ENCODE data around the gene ZMYM4. TPM values are rescaled to one million over a fixed set of nuclear protein-coding genes. Genes with fewer than 3 reads are reported as not detected.

The ZMYM4 gene
- polyA plus RNA-seq, 2 of the 4 experiments (the other 2 are of a cell fraction): 12.2 to 36.3 TPM

GRCh38 chr1:35466120-35466519 is 197.6 kb downstream of the ZMYM4 start:
- POLR2A ChIA-PET: no interaction called here
- TF ChIP-seq, protein P1, sequence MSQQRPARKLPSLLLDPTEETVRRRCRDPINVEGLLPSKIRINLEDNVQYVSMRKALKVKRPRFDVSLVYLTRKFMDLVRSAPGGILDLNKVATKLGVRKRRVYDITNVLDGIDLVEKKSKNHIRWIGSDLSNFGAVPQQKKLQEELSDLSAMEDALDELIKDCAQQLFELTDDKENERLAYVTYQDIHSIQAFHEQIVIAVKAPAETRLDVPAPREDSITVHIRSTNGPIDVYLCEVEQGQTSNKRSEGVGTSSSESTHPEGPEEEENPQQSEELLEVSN (IDR thresholded peaks at IDR 0.05; ENCODE audit: borderline replicate concordance, low read depth): no peak
- TF ChIP-seq CEBPB (IDR thresholded peaks at IDR 0.05): no peak
- CTCF ChIA-PET: interaction anchor here (2.6 kb wide), 1 partner anchor 15 kb away, joined by 7 read pairs; no protein-coding TSS in a partner anchor
- DNase-seq (ENCODE audit: low read depth in 1 of 2, low spot score in 1 of 2) (no peak), ATAC-seq (no peak), FAIRE-seq (no peak)
- Histone ChIP-seq H3K4me2 (no peak overlapping the region), H3K27ac (no peak overlapping the region), H3K4me3 (no peak overlapping the region), H3K4me1 (no peaks in the 10 kb centered on the region), H3K9me3 (no peaks in the 10 kb centered on the region)
- 92% methylated on average over 1 of the region's 1 CpG for WGBS (ENCODE audit: missing lambda C conversion rate)

DNA sequence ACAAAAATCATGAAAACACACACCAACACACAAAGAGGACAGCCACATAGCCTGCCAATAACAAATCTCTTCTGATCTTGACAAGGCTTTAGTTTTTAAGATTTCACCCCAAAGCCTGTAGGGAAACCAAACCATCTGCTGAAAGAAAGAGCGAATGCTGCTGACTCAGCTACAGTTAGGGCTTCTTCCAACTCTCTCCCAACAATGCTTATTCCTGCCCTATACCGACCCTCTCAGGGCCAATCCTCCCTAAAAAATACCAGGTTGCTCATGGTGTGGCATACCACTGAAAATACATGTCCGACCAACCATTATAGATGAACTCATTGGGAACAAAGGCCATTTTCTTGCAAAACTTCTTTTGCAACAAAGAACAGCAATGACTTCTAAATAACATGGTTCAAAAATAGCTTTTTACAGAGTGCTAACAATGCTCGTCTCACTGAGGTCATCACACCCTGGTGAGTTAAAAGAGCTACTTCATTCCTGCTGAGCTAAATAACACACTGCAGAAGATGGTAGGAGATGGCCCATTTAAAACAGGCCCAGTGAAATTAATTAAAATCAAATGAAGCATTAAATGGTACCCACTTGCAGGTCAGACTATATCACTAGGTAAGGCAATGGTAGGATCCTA is 202.6 kb downstream of the ZMYM4 start:
- 88% methylated on average over 4 of the region's 4 CpGs for WGBS (ENCODE audit: missing lambda C conversion rate)
- POLR2A ChIA-PET: no interaction called here
- DNase-seq (ENCODE audit: low read depth in 1 of 2, low spot score in 1 of 2) (no peak), ATAC-seq (no peak), FAIRE-seq (no peak)
- Histone ChIP-seq H3K4me1 (no peaks in the 10 kb centered on the region), H3K4me3 (no peak overlapping the region), H3K4me2 (no peak overlapping the region), H3K27ac (no peak overlapping the region), H3K9me3 (no peaks in the 10 kb centered on the region)
- CTCF ChIA-PET: interaction anchor here (0.6 to 0.7 kb wide), 2 partner anchors 78 to 412 kb away, joined by 3 read pairs; partner anchors contain the start of gene AGO1
- TF ChIP-seq MYC (IDR thresholded peaks at IDR 0.05; ENCODE audit: borderline replicate concordance, low read length) (no peak), EP300 (IDR thresholded peaks at IDR 0.05) (no peak), MAFK (IDR thresholded peaks at IDR 0.05; ENCODE audit: partially characterized antibody) (peak; percentile 46)

Small RNAs within 50 kb of the gene (small RNA-seq; reads per million reads assigned to genes)
- 0 reads per million in 6 experiments for gene RF00091

Other genes with a start within 250 kb of the ZMYM4 start
- 9.7 and 10.9 TPM in 2 replicates for gene ZMYM6, start 236.8 kb upstream of the ZMYM4 start, polyA plus RNA-seq (2011; rRNA removed)
- 4.4 to 5.4 TPM (median 4.5 TPM) in 3 replicates for gene ZMYM6, start 236.8 kb upstream of the ZMYM4 start, polyA plus RNA-seq (2017; fragmentation: RNase III; extraction: RNeasy Plus Mini Kit Qiagen cat#74134 plus additional on column Dnase treatment)
- gene ZMYM1, start 189.3 kb upstream of the ZMYM4 start, polyA plus RNA-seq (2011; rRNA removed): 14.4 and 16.8 TPM in 2 replicates
- gene ZMYM1, start 189.3 kb upstream of the ZMYM4 start, polyA plus RNA-seq (2017; fragmentation: RNase III; extraction: RNeasy Plus Mini Kit Qiagen cat#74134 plus additional on column Dnase treatment): 5.6 to 7.3 TPM (median 6.5 TPM) in 3 replicates
- 99.6 and 151 TPM in 2 replicates for gene SFPQ, start 75.6 kb upstream of the ZMYM4 start, polyA plus RNA-seq (2011; rRNA removed)
- gene SFPQ, start 75.6 kb upstream of the ZMYM4 start, polyA plus RNA-seq (2017; fragmentation: RNase III; extraction: RNeasy Plus Mini Kit Qiagen cat#74134 plus additional on column Dnase treatment): 327 to 363 TPM (median 332 TPM) in 3 replicates

Data from A549 (cell line).